ENCODE data around the gene CHAF1B. TPM values are rescaled to one million over a fixed set of nuclear protein-coding genes. Genes with fewer than 3 reads are reported as not detected.

The CHAF1B gene
- polyA plus RNA-seq, 2 donors: 2.1 to 3.2 TPM

- Histone ChIP-seq H3K4me3 (ENCODE audit: low read depth in 1 of 2, low read length in 2 of 2) (no peak overlapping the region), H3K9me3 (ENCODE audit: control insufficient read depth in 2 of 2, insufficient read depth in 1 of 2, low read depth in 1 of 2, low read length in 1 of 2) (no peaks in the 10 kb centered on the region), H3K27me3 (ENCODE audit: control insufficient read depth in 1 of 2, insufficient read depth in 2 of 2, low read length in 2 of 2) (no peaks in the 10 kb centered on the region), H3K36me3 (ENCODE audit: control insufficient read depth in 2 of 2, insufficient read depth in 2 of 2, low read length in 1 of 2) (no peaks in the 10 kb centered on the region), H3K27ac (ENCODE audit: low read depth in 2 of 2, low read length in 1 of 2) (no peak overlapping the region), H3K4me1 (ENCODE audit: control insufficient read depth in 2 of 2, insufficient read depth in 2 of 2, low read length in 1 of 2) (peaks cover 0 to 6% of the 10 kb centered on the region in 2 donors)
- 58 to 65% methylated on average over 7 of the region's 7 CpGs for WGBS, 2 donors
Measured at GRCh38 chr21:36433059-36433709, 48.0 kb downstream of the CHAF1B start.

GRCh38 chr21:36434144-36434543, 49.0 kb downstream of the CHAF1B start:
- Histone ChIP-seq H3K9me3 (ENCODE audit: control insufficient read depth in 2 of 2, insufficient read depth in 1 of 2, low read depth in 1 of 2, low read length in 1 of 2) (no peaks in the 10 kb centered on the region), H3K4me3 (ENCODE audit: low read depth in 1 of 2, low read length in 2 of 2) (no peak overlapping the region), H3K4me1 (ENCODE audit: control insufficient read depth in 2 of 2, insufficient read depth in 2 of 2, low read length in 1 of 2) (peaks cover 0 to 3% of the 10 kb centered on the region in 2 donors), H3K36me3 (ENCODE audit: control insufficient read depth in 2 of 2, insufficient read depth in 2 of 2, low read length in 1 of 2) (no peaks in the 10 kb centered on the region), H3K27me3 (ENCODE audit: control insufficient read depth in 1 of 2, insufficient read depth in 2 of 2, low read length in 2 of 2) (no peaks in the 10 kb centered on the region), H3K27ac (ENCODE audit: low read depth in 2 of 2, low read length in 1 of 2) (peak overlapping the region; percentile 23 to 24)
- 54 to 59% methylated on average over 6 of the region's 6 CpGs for WGBS, 2 donors

GRCh38 chr21:36436829-36437744, 51.9 kb downstream of the CHAF1B start:
- Histone ChIP-seq H3K27ac (ENCODE audit: low read depth in 2 of 2, low read length in 1 of 2) (no peak overlapping the region), H3K36me3 (ENCODE audit: control insufficient read depth in 2 of 2, insufficient read depth in 2 of 2, low read length in 1 of 2) (no peaks in the 10 kb centered on the region), H3K27me3 (ENCODE audit: control insufficient read depth in 1 of 2, insufficient read depth in 2 of 2, low read length in 2 of 2) (no peaks in the 10 kb centered on the region), H3K9me3 (ENCODE audit: control insufficient read depth in 2 of 2, insufficient read depth in 1 of 2, low read depth in 1 of 2, low read length in 1 of 2) (no peaks in the 10 kb centered on the region), H3K4me3 (ENCODE audit: low read depth in 1 of 2, low read length in 2 of 2) (no peak overlapping the region), H3K4me1 (ENCODE audit: control insufficient read depth in 2 of 2, insufficient read depth in 2 of 2, low read length in 1 of 2) (peaks cover 0 to 3% of the 10 kb centered on the region in 2 donors)
- WGBS, 2 donors: 87 to 89% methylated on average over 5 of the region's 5 CpGs

GRCh38 chr21:36437745-36438128, 52.5 kb downstream of the CHAF1B start:
- WGBS, 2 donors: 47 to 64% methylated on average over 6 of the region's 6 CpGs
- Histone ChIP-seq H3K27ac (ENCODE audit: low read depth in 2 of 2, low read length in 1 of 2) (no peak overlapping the region), H3K9me3 (ENCODE audit: control insufficient read depth in 2 of 2, insufficient read depth in 1 of 2, low read depth in 1 of 2, low read length in 1 of 2) (no peaks in the 10 kb centered on the region), H3K4me3 (ENCODE audit: low read depth in 1 of 2, low read length in 2 of 2) (no peak overlapping the region), H3K4me1 (ENCODE audit: control insufficient read depth in 2 of 2, insufficient read depth in 2 of 2, low read length in 1 of 2) (no peaks in the 10 kb centered on the region), H3K36me3 (ENCODE audit: control insufficient read depth in 2 of 2, insufficient read depth in 2 of 2, low read length in 1 of 2) (no peaks in the 10 kb centered on the region), H3K27me3 (ENCODE audit: control insufficient read depth in 1 of 2, insufficient read depth in 2 of 2, low read length in 2 of 2) (no peaks in the 10 kb centered on the region)

- H3K4me1 ChIP-seq (ENCODE audit: control insufficient read depth in 2 of 2, insufficient read depth in 2 of 2, low read length in 1 of 2): no peaks in the 10 kb centered on the region
- no peaks in the 10 kb centered on the region for H3K27me3 ChIP-seq (ENCODE audit: control insufficient read depth in 1 of 2, insufficient read depth in 2 of 2, low read length in 2 of 2)
- WGBS, 2 donors: 92 to 94% methylated on average over 6 of the region's 6 CpGs
- H3K4me3 ChIP-seq (ENCODE audit: low read depth in 1 of 2, low read length in 2 of 2): no peak overlapping the region
- H3K27ac ChIP-seq (ENCODE audit: low read depth in 2 of 2, low read length in 1 of 2): no peak overlapping the region
- H3K36me3 ChIP-seq (ENCODE audit: control insufficient read depth in 2 of 2, insufficient read depth in 2 of 2, low read length in 1 of 2): no peaks in the 10 kb centered on the region
- H3K9me3 ChIP-seq (ENCODE audit: control insufficient read depth in 2 of 2, insufficient read depth in 1 of 2, low read depth in 1 of 2, low read length in 1 of 2): no peaks in the 10 kb centered on the region
Measured at GRCh38 chr21:36441715-36442114, 56.5 kb downstream of the CHAF1B start.

GRCh38 chr21:36446301-36446700, 61.1 kb downstream of the CHAF1B start:
- no peaks in the 10 kb centered on the region for H3K4me1 ChIP-seq (ENCODE audit: control insufficient read depth in 2 of 2, insufficient read depth in 2 of 2, low read length in 1 of 2)
- no peaks in the 10 kb centered on the region for H3K36me3 ChIP-seq (ENCODE audit: control insufficient read depth in 2 of 2, insufficient read depth in 2 of 2, low read length in 1 of 2)
- H3K27ac ChIP-seq (ENCODE audit: low read depth in 2 of 2, low read length in 1 of 2): no peak overlapping the region
- H3K4me3 ChIP-seq (ENCODE audit: low read depth in 1 of 2, low read length in 2 of 2): no peak overlapping the region
- 64 to 70% methylated on average over 10 of the region's 10 CpGs for WGBS, 2 donors
- no peaks in the 10 kb centered on the region for H3K9me3 ChIP-seq (ENCODE audit: control insufficient read depth in 2 of 2, insufficient read depth in 1 of 2, low read depth in 1 of 2, low read length in 1 of 2)
- H3K27me3 ChIP-seq (ENCODE audit: control insufficient read depth in 1 of 2, insufficient read depth in 2 of 2, low read length in 2 of 2): no peaks in the 10 kb centered on the region

- Histone ChIP-seq H3K36me3 (ENCODE audit: control insufficient read depth in 2 of 2, insufficient read depth in 2 of 2, low read length in 1 of 2) (no peaks in the 10 kb centered on the region), H3K4me3 (ENCODE audit: low read depth in 1 of 2, low read length in 2 of 2) (no peak overlapping the region), H3K4me1 (ENCODE audit: control insufficient read depth in 2 of 2, insufficient read depth in 2 of 2, low read length in 1 of 2) (peaks cover 0 to 3% of the 10 kb centered on the region in 2 donors), H3K27me3 (ENCODE audit: control insufficient read depth in 1 of 2, insufficient read depth in 2 of 2, low read length in 2 of 2) (no peaks in the 10 kb centered on the region), H3K9me3 (ENCODE audit: control insufficient read depth in 2 of 2, insufficient read depth in 1 of 2, low read depth in 1 of 2, low read length in 1 of 2) (no peaks in the 10 kb centered on the region), H3K27ac (ENCODE audit: low read depth in 2 of 2, low read length in 1 of 2) (no peak overlapping the region)
- 72 to 75% methylated on average over 2 of the region's 2 CpGs for WGBS, 2 donors
Measured at GRCh38 chr21:36450511-36450910, 65.3 kb downstream of the CHAF1B start.

- H3K9me3 ChIP-seq (ENCODE audit: control insufficient read depth in 2 of 2, insufficient read depth in 1 of 2, low read depth in 1 of 2, low read length in 1 of 2): no peaks in the 10 kb centered on the region
- no peaks in the 10 kb centered on the region for H3K36me3 ChIP-seq (ENCODE audit: control insufficient read depth in 2 of 2, insufficient read depth in 2 of 2, low read length in 1 of 2)
- H3K27me3 ChIP-seq (ENCODE audit: control insufficient read depth in 1 of 2, insufficient read depth in 2 of 2, low read length in 2 of 2): no peaks in the 10 kb centered on the region
- no peak overlapping the region for H3K4me3 ChIP-seq (ENCODE audit: low read depth in 1 of 2, low read length in 2 of 2)
- WGBS, 2 donors: 94% methylated on average over 8 of the region's 8 CpGs
- H3K27ac ChIP-seq (ENCODE audit: low read depth in 2 of 2, low read length in 1 of 2): no peak overlapping the region
- H3K4me1 ChIP-seq (ENCODE audit: control insufficient read depth in 2 of 2, insufficient read depth in 2 of 2, low read length in 1 of 2): peaks cover 0 to 3% of the 10 kb centered on the region in 2 donors
Measured at GRCh38 chr21:36451506-36451905, 66.3 kb downstream of the CHAF1B start.

GRCh38 chr21:36452281-36452825, 67.2 kb downstream of the CHAF1B start:
- Histone ChIP-seq H3K9me3 (ENCODE audit: control insufficient read depth in 2 of 2, insufficient read depth in 1 of 2, low read depth in 1 of 2, low read length in 1 of 2) (no peaks in the 10 kb centered on the region), H3K27me3 (ENCODE audit: control insufficient read depth in 1 of 2, insufficient read depth in 2 of 2, low read length in 2 of 2) (no peaks in the 10 kb centered on the region), H3K4me1 (ENCODE audit: control insufficient read depth in 2 of 2, insufficient read depth in 2 of 2, low read length in 1 of 2) (peaks cover 0 to 3% of the 10 kb centered on the region in 2 donors), H3K4me3 (ENCODE audit: low read depth in 1 of 2, low read length in 2 of 2) (no peak overlapping the region), H3K27ac (ENCODE audit: low read depth in 2 of 2, low read length in 1 of 2) (no peak overlapping the region), H3K36me3 (ENCODE audit: control insufficient read depth in 2 of 2, insufficient read depth in 2 of 2, low read length in 1 of 2) (no peaks in the 10 kb centered on the region)
- 54 to 82% methylated on average over 6 of the region's 6 CpGs for WGBS, 2 donors
